IPS DF 19.7 (cell line): ENCODE measurements around the gene DYNC1LI2.
"Not testable (repeated sequence)": the region's sequence is repeated elsewhere in the genome, so short reads cannot be mapped to it uniquely, and the experiment has no call there.

Source experiments
- DNase-seq: peaks from one replicate; pipeline ENCODE4 v3.0.0-alpha.2; 2013; ENCODE audit warnings: low read depth, low spot score

The DYNC1LI2 gene

GRCh38 chr16:66751303-66751991, at the start of gene DYNC1LI2:
Gene DYNC1LI2, minus strand, starts transcription at chr16:66751609. Its CDS starts 18 bp downstream, at chr16:66751591.
- no peak for DNase-seq

- DNase-seq: no peak
These were observed 49.4 kb upstream of the DYNC1LI2 start for GRCh38 chr16:66800856-66801255.

- no peak for DNase-seq
These were observed 46.8 kb upstream of the DYNC1LI2 start for GRCh38 chr16:66798161-66798560.

GRCh38 chr16:66793984-66794383, 42.6 kb upstream of the DYNC1LI2 start:
- not testable (repeated sequence) for DNase-seq

GRCh38 chr16:66790130-66790733, 38.8 kb upstream of the DYNC1LI2 start:
- no peak for DNase-seq

- no peak for DNase-seq
These were observed 36.0 kb upstream of the DYNC1LI2 start for GRCh38 chr16:66787427-66787826.

GRCh38 chr16:66786551-66786950, 35.1 kb upstream of the DYNC1LI2 start:
- DNase-seq: no peak

- DNase-seq: no peak
These were observed 25.0 kb upstream of the DYNC1LI2 start for GRCh38 chr16:66776457-66776856.

- no peak for DNase-seq
These were observed 23.6 kb upstream of the DYNC1LI2 start for GRCh38 chr16:66774981-66775380.

- DNase-seq: no peak
These were observed 6.7 kb upstream of the DYNC1LI2 start for GRCh38 chr16:66758086-66758485.

GRCh38 chr16:66754819-66755218, 3.4 kb upstream of the DYNC1LI2 start:
- no peak for DNase-seq

GRCh38 chr16:66754211-66754610, 2.8 kb upstream of the DYNC1LI2 start:
- no peak for DNase-seq

- no peak for DNase-seq
These were observed 1.5 kb upstream of the DYNC1LI2 start for GRCh38 chr16:66752958-66753357.

- DNase-seq: no peak
These were observed 970 bp upstream of the DYNC1LI2 start for GRCh38 chr16:66752379-66752778.

- DNase-seq: no peak
These were observed 548 bp upstream of the DYNC1LI2 start for GRCh38 chr16:66751992-66752322.

- no peak for DNase-seq
These were observed 431 bp downstream of the DYNC1LI2 start for GRCh38 chr16:66751053-66751302.

- no peak for DNase-seq
These were observed 943 bp downstream of the DYNC1LI2 start for GRCh38 chr16:66750279-66751052.

GRCh38 chr16:66746682-66747081, 4.7 kb downstream of the DYNC1LI2 start:
- DNase-seq: no peak

GRCh38 chr16:66746048-66746447, 5.4 kb downstream of the DYNC1LI2 start:
- no peak for DNase-seq

- DNase-seq: no peak
These were observed 9.2 kb downstream of the DYNC1LI2 start for GRCh38 chr16:66741950-66742808.

GRCh38 chr16:66741169-66741900, 10.1 kb downstream of the DYNC1LI2 start:
- no peak for DNase-seq
